CD4-positive, alpha-beta T cell treated with Interleukin-2 at 100 ng/mL for 4 hours (primary cell): ENCODE measurements around the gene TFCP2.

Source experiments
- DNase-seq: peaks from one replicate; pipeline ENCODE4 v3.0.0-alpha.2; 2020; ENCODE audit warnings: low spot score

TFCP2 gene

DNA sequence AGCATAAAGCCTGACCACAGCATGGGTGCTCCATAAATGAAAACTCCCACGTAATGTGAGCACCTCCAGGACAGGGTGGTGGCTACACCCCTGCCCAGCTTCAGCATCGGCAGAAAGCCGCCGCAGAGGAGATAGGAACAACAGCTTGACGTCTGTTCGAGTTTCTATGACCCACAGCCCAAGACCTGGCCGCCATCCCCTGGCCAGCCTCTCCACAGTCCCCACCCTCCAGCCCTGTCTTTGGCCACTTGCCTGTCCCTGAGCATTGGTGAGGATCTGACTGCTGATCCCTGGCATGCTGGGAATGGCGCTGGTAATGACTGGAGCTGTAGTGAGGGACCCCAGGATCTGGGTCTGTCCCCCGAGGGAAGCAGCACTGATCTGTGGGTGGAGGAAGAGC, 23.6 kb upstream of the TFCP2 start:
- no peak for DNase-seq

DNA sequence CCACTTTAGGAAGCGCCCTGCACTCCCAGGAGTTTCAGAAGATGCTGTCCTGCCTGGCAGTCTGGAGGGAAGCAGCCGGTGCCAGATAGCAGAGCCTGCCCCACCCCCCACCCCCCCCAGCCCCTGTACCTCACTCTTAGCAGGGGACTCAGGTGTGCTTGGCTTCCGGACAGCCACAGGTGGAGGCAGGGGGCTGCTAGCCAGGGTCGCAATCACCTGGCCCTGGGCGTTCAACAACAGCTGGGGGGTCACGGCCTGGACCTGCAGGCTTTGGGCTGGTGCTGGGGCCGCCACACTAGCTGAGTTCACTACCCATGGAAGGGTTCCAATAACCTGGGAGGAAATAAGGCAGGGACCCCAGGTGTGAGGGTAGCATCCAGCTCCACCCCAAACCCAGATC, 22.9 kb upstream of the TFCP2 start:
- no peak for DNase-seq

DNA sequence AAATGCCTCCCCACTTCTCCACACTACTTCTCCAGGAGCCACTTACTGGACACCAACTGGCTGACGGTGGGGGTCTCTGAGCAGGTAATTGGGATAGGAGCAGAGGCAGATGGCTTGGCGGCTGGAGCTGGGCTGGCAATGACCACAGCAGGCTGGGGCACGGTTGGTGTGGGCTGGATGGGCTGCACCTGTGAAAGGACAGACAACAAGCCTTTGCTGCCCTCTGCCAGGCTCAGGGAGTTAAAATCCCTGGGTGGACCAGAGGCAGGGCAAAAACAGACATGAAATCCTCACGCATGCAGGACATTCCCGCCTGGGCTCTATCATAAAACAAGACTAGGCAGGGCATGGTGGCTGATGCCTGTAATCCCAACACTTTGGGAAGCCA, 19.3 kb upstream of the TFCP2 start:
- no peak for DNase-seq

GRCh38 chr12:51191516-51192283, 18.8 kb upstream of the TFCP2 start:
- no peak for DNase-seq

- no peak for DNase-seq
Measured at GRCh38 chr12:51190820-51191219, 17.9 kb upstream of the TFCP2 start.

GRCh38 chr12:51189790-51190355, 16.9 kb upstream of the TFCP2 start:
- DNase-seq, result no peak

DNA sequence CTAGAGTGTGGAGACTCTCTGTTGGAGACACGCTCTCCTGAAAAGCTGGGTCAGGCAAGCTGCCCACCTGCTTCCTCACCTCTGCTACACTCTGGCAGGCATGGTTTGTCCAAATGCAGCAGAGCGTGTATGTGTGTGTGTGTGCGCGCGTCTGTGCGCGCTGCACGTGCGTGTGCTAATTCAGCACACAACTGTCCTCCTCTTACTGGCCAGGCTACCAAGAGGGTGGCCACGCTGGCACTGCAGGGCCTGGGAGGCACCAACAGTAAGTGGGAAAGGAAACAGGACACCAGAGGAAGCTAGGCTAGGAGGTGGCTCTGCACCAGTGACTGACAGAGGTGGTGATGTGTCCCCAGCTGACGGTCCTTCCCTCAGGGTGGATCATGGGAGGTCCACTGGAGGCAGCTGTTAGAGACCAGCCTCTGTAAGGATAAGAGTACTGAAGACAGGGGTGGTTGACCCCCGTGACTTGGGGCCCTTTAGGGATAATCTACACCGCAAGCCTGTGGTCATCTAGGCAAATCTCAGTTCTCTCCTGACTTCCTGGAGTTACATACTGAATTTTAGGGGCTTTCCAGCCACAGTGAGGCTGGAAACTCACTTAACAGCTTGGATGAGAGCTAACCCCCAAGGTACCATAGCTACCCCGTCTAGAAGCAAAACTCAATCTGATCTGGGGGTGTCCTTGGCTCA, 15.6 kb upstream of the TFCP2 start:
- DNase-seq, result no peak

DNA sequence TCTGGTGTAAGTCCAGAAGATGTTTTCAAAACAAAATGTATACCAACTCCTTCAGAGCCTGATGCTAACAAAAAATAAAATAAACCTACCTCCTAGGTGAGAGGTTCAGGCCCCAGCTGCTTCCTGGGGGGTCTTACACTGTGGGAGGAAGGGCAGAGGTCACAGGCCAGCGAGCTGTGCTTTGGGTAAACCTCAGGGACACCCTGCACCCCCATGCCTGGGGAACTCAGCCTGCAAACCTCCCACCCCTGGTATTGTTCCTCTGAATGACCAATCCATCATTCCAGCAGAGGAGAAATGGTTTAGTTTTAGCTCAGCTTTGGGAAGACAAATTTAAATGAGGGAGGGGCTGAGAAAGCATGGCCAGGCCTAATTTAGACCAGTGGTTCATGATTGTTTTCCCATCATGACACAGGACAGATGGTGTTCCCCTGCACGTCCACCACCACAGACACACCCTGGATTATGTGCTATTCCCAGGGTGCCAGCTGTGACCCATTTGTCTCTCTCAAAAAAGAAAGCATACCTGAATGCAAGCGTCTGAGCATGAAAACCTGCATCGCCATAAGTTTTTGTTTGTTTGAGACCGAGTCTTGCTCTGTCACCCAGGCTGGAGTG, 14.5 kb upstream of the TFCP2 start:
- DNase-seq, result no peak

- no peak for DNase-seq
Measured at GRCh38 chr12:51186465-51187085, 13.6 kb upstream of the TFCP2 start.

DNA sequence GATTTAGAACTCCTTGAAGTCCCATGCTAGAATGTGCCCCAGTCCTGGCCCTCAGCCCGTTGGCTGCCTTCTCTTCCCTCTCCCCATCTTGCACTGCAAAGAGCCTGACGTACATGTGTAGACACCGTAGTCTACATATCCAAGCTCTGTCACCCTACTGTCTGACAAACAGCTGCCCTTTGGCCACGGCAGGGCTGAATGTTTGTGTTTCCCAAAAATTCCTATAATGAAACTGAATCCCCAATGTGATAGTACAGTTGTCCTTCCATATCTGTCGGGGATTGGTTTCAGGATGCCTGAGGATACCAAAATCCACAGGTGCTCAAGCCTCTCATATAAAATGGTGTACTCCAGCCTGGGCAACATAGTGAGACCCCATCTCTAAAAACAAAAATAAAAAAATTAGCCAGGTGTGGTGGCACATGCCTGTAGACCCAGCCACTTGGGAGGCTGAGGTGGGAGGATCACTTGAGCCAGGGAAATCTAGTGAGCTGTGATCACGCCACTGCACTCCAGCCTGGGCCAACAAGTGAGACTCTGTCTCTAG, 12.3 kb upstream of the TFCP2 start:
- DNase-seq, result no peak

DNA sequence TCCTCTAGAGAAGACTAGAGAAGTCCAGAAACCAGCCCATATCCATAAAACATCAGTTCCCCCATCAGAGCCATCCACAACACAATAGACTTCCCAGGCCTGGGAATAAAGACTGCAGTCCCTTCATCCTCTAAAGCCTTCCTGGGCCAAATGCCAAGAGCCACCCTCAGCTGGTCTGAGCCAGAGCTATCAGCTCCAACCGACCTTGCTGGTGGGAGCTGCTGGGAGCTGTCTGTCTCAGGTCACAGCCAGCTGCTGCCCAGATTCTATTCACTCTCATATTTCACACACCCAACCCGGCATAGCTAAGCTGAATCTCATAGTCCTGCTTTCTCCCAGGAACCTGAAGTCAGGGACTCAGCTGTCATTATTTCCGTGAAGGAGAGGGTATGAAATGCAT, 10.9 kb upstream of the TFCP2 start:
- no peak for DNase-seq

- no peak for DNase-seq
Measured at GRCh38 chr12:51183349-51183748, 10.4 kb upstream of the TFCP2 start.

DNA sequence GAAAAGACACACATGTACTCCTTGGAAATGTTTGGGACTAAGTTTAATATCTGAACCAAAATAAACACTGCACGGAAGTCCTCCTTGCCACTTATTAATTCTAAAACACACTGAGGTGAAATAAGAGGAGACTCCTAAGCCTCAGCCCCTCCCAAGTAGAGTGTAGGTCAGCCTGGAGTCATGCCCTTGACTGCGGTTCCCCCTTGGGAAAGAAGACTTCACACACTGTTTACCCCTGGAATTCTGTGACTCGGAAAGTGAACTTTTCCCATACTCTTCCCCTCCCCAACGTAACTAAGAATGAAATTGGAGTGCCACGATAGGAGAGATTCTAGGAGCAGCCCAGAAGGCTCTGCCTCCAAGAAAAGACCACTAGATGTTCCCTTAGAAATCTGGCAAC, 8.6 kb upstream of the TFCP2 start:
- DNase-seq, result no peak

- no peak for DNase-seq
Measured at GRCh38 chr12:51177897-51178296, 5.0 kb upstream of the TFCP2 start.

DNA sequence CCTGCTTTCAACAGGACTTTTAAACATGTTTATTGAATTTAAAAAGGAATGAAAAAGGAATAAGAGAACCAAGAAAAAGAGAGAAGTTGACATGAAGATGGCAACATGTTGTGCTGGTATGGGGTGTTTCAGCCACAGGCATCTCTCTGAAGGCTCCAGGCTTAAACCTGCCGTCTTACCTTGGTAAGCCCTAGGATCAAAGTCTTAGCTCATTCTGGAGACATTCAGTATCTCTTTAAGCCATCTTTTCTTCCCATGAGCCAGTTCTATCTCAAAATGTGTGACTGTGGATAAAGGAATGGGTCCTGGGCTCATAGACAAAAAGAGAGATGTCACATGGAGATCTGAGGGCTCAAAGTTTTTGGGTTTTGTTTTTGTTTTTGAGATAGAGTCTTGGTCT, 1.6 kb upstream of the TFCP2 start:
- no peak for DNase-seq

DNA sequence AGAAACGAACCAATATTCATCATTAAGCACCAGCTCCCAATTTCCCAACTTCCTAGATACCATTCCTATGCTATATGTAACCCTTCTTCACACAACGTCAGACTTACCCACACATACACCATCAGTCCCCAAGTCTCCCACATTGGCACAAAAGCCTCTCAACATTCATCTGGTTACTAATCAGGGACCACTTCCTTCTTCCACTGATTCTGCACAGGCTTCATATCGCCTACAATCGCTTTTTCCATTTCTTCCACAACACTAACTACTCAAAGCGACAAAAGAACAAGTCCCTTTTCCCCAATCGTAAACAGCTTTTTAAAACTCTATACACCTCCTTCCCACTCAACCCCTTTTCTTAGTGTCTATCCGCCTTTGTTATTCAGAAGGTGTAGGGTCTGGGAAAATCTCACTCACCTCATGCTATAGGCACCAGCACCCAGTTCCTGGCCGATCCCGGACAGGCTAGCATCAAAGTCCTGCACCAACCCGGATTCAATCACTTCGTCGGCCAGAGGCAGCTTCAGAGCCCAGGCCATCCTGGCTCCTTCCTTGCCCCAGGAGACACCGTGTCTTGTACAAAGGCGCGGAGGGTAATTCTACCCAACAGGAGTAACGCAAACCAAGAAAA, 936 bp downstream of the TFCP2 start:
- DNase-seq, result no peak

- no peak for DNase-seq
Measured at GRCh38 chr12:51163795-51164194, 9.1 kb downstream of the TFCP2 start.

GRCh38 chr12:51162217-51162616, 10.7 kb downstream of the TFCP2 start:
- DNase-seq, result no peak

DNA sequence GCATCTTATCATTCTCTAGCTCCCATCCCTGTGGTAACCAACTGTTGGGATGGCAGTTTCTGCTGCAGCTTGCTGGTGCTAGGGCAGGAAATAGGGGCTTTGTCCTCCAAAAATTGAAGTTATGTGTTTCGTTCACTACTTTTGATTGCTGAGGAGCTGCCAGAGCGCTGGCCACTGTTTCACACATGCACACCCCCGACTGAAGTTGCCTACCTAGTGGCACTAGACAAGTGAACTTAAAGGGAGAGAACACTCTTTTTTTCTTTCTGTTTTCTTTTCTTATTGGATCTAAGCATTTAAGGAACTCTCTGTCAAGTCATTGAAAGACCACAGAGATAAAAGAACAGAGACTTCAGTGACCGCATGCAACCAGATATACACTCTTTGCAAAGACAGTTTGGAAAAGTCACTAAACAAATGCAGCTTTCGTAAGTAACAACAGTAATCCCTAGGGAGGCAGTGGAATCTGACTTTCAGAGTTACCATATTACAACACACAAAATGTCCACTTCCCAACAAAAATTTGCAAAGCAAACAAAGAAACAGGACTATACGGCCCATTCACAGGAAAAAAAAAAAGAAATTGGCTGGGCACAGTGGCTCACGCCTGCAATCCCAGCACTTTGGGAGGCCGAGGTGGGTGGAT, 12.0 kb downstream of the TFCP2 start:
- no peak for DNase-seq

GRCh38 chr12:51156245-51156765, 16.6 kb downstream of the TFCP2 start:
- no peak for DNase-seq

GRCh38 chr12:51152953-51153352, 20.0 kb downstream of the TFCP2 start:
- DNase-seq, result no peak
